K562 (cell line): ENCODE results near the gene PRSS23. TPM values are rescaled to one million over a fixed set of nuclear protein-coding genes. Genes with fewer than 3 reads are reported as not detected.

Source experiments
- ATAC-seq: fragments of 200-7000 bp; cut with Tn5 transposase; 3 replicates; pipeline ENCODE4 v1.9.1; 2020; ENCODE audit warnings: moderate library complexity
- BruUV-seq: library from RNA; stranded (reverse); fragments of 400-500 nt; replicated peaks from 2 replicates; lab custom pipeline; 2021; lab: Mats Ljungman, UMichigan
- CTCF ChIA-PET: fragments of 300-600 bp; formaldehyde crosslinking; extraction: SDS; loops from one replicate; lab custom pipeline; 2021; ENCODE audit warnings: low intra/inter-chr PET ratio; lab: Yijun Ruan, JAX
- POLR2A ChIA-PET: fragments of 300-600, 350-650 bp; sonication (Branson Sonifier 250); formaldehyde crosslinking; extraction: SDS; loops from one replicate; lab custom pipeline; 2021; ENCODE audit warnings: antibody characterized with exemption, inconsistent platforms; lab: Yijun Ruan, JAX
- DNase-seq, 4 experiments: peaks; one replicate each; pipeline versions ENCODE4 v3.0.0 to v3.0.0-alpha.2; 2011 to 2018; ENCODE audit warnings: low spot score in 3 of 4, mixed read lengths in 3 of 4; ENCODE audit errors: extremely low read depth in 1 of 4
- FAIRE-seq: peaks from 2 replicates; lab custom pipeline; 2011; peaks lifted over from hg19 to GRCh38; lab: Jason Lieb, UNC
- H2AFZ ChIP-seq: 2 replicates; pipeline ENCODE4 v1.6.0; 2011; ENCODE audit warnings: low read depth, low read length, control low read depth, inconsistent platforms
- H3K27ac ChIP-seq: fragments of 200-600 bp; 3 replicates; pipeline ENCODE4 v1.8.0; 2011; ENCODE audit warnings: low read depth, mild to moderate bottlenecking, control low read depth, inconsistent platforms, low read length, moderate library complexity, mixed read lengths; ENCODE audit errors: extremely low read depth
- H3K27me3 ChIP-seq, 2 experiments: fragments of 300-600 bp in 1 of 2; 2 replicates in 1 of 2; 3 replicates in 1 of 2; pipeline versions ENCODE4 v1.6.0 to v1.8.0; 2011; ENCODE audit warnings: inconsistent platforms in 2 of 2, low read length in 2 of 2, mild to moderate bottlenecking in 1 of 2, mixed read lengths in 1 of 2, moderate library complexity in 1 of 2; ENCODE audit not compliant: control insufficient read depth in 2 of 2, insufficient read depth in 2 of 2
- H3K36me3 ChIP-seq: fragments of 300-600 bp; 3 replicates; pipeline ENCODE4 v1.8.0; 2011; ENCODE audit warnings: mild to moderate bottlenecking, low read length, inconsistent platforms; ENCODE audit not compliant: control insufficient read depth, insufficient read depth
- H3K4me1 ChIP-seq, 2 experiments: fragments of 200-600 bp in 1 of 2; replicated peaks in 1 of 2; 2 replicates in 1 of 2; 3 replicates in 1 of 2; pipeline versions ENCODE4 v1.5.1 to v1.8.0; 2011; ENCODE audit warnings: inconsistent platforms in 2 of 2, low read length in 2 of 2, mild to moderate bottlenecking in 1 of 2, mixed read lengths in 1 of 2, moderate library complexity in 1 of 2; ENCODE audit not compliant: control insufficient read depth in 2 of 2, insufficient read depth in 2 of 2
- H3K4me2 ChIP-seq: 2 replicates; pipeline ENCODE4 v1.6.1; 2011; ENCODE audit warnings: low read length, control low read depth, inconsistent platforms, mixed read lengths; ENCODE audit not compliant: insufficient read depth
- H3K4me3 ChIP-seq: fragments of 200-600 bp; sonication (generic), shearing (Covaris generic); 2 replicates; pipeline ENCODE4 v1.5.1; 2016; ENCODE audit warnings: control low read depth, inconsistent platforms
- H3K79me2 ChIP-seq: fragments of 200-600 bp; 3 replicates; pipeline ENCODE4 v1.8.0; 2011; ENCODE audit warnings: low read length, inconsistent platforms; ENCODE audit not compliant: control insufficient read depth, insufficient read depth
- H3K9ac ChIP-seq, 2 experiments: 2 replicates each; pipeline versions ENCODE4 v1.6.0 to v1.6.1; 2011; ENCODE audit warnings: low read depth in 2 of 2, low read length in 2 of 2, control low read depth in 1 of 2, inconsistent platforms in 1 of 2, mild to moderate bottlenecking in 1 of 2, mixed read lengths in 1 of 2; ENCODE audit not compliant: insufficient read depth in 1 of 2
- H3K9me1 ChIP-seq: one replicate; pipeline ENCODE4 v1.6.0; 2011; ENCODE audit warnings: inconsistent platforms, mild to moderate bottlenecking, low read length, moderate library complexity; ENCODE audit not compliant: control insufficient read depth, insufficient read depth
- H3K9me3 ChIP-seq: replicated peaks from 2 replicates; pipeline ENCODE4 v1.5.1; 2011; ENCODE audit warnings: low read depth, low read length, inconsistent platforms; ENCODE audit not compliant: control insufficient read depth, insufficient read depth
- H4K20me1 ChIP-seq: replicated peaks from 2 replicates; pipeline ENCODE4 v1.6.1; 2011; ENCODE audit warnings: low read length, inconsistent platforms, mixed read lengths; ENCODE audit not compliant: control insufficient read depth, insufficient read depth
- ARNT ChIP-seq, 2 experiments: fragments of 450-650 bp; IDR thresholded peaks; 2 replicates each; pipeline ENCODE4 v1.6.1; 2016; ENCODE audit warnings: mild to moderate bottlenecking in 1 of 2
- CTCFL ChIP-seq: IDR thresholded peaks from 2 replicates; pipeline ENCODE4 v1.6.1; 2011; ENCODE audit warnings: borderline replicate concordance, low read depth, mild to moderate bottlenecking, moderate library complexity, low read length; ENCODE audit not compliant: insufficient read depth, poor library complexity, severe bottlenecking
- ETV5 ChIP-seq: sonication (generic); formaldehyde crosslinking; IDR thresholded peaks from 2 replicates; pipeline ENCODE4 v1.4.0; 2020; ENCODE audit warnings: low read depth, mild to moderate bottlenecking, missing genetic modification reagents
- HINFP ChIP-seq: fragments of 450-650 bp; conservative IDR thresholded peaks from 2 replicates; pipeline ENCODE4 v1.6.1; 2016; ENCODE audit warnings: missing genetic modification characterization, low read depth, mild to moderate bottlenecking, control low read depth, missing compliant biosample characterization
- HNRNPLL ChIP-seq: fragments of 200-400 bp; formaldehyde crosslinking; IDR thresholded peaks from 2 replicates; pipeline ENCODE4 v1.6.1; 2017; ENCODE audit warnings: low read length, low read depth, mild to moderate bottlenecking; ENCODE audit not compliant: poor library complexity, severe bottlenecking
- KLF6 ChIP-seq: fragments of 250-450 bp; sonication (Bioruptor Pico); IDR thresholded peaks from 2 replicates; pipeline ENCODE4 v1.4.0; 2020; ENCODE audit warnings: mild to moderate bottlenecking, moderate library complexity, borderline replicate concordance
- MYNN ChIP-seq, 2 experiments: sonication (generic); formaldehyde crosslinking in 1 of 2; IDR thresholded peaks; 2 replicates each; pipeline versions ENCODE4 v1.5.0 to v1.6.1; 2016 to 2020; ENCODE audit warnings: antibody characterized with exemption in 1 of 2, missing genetic modification reagents in 1 of 2
- RBM25 ChIP-seq: fragments of 200-400 bp; formaldehyde crosslinking; IDR thresholded peaks from 2 replicates; pipeline ENCODE4 v1.6.1; 2018; ENCODE audit warnings: low read length, low read depth, moderate library complexity; ENCODE audit not compliant: severe bottlenecking
- UBTF ChIP-seq, 2 experiments: IDR thresholded peaks; 2 replicates each; pipeline ENCODE4 v1.6.1; 2012; ENCODE audit warnings: improper control_type of control experiment in 2 of 2, low read depth in 2 of 2, low read length in 2 of 2, borderline replicate concordance in 1 of 2
- ZBTB43 ChIP-seq: sonication (generic); formaldehyde crosslinking; IDR thresholded peaks from 2 replicates; pipeline ENCODE4 v1.8.0; 2023; ENCODE audit warnings: mild to moderate bottlenecking, missing genetic modification reagents
- ZFPM2 ChIP-seq: fragments of 250-450 bp; sonication (Bioruptor Pico); IDR thresholded peaks from 2 replicates; pipeline ENCODE4 v1.5.1; 2022; ENCODE audit warnings: mild to moderate bottlenecking
- ZNF75A ChIP-seq: fragments of 450-650 bp; formaldehyde crosslinking; IDR thresholded peaks from 2 replicates; pipeline ENCODE4 v1.4.0; 2020; ENCODE audit warnings: mild to moderate bottlenecking
- ZNF79 ChIP-seq: fragments of 250-450 bp; sonication (Bioruptor Pico); IDR thresholded peaks from 2 replicates; pipeline ENCODE4 v1.4.0; 2020; ENCODE audit warnings: low read depth, mild to moderate bottlenecking, moderate library complexity
- whole genome bisulfite sequencing: fragments of 100-300 bp; shearing (Covaris generic); methylation state at CpG from one replicate; pipeline ENCODE4 v1.1.6; 2016; ENCODE audit warnings: low coverage, mixed read lengths; ENCODE audit not compliant: insufficient coverage; ENCODE audit errors: missing lambda C conversion rate; 5-methylcytosine and 5-hydroxymethylcytosine counted together
- in situ Hi-C: fragments of 300-500 bp; cut with MboI; formaldehyde crosslinking; loops from 4 replicates; pipeline ENCODE4 v1.15.0; 2018; ENCODE audit warnings: inconsistent platforms, mixed read lengths
- intact Hi-C: fragments of 100-400 bp; cut with micrococcal nuclease; formaldehyde crosslinking; loops from 2 replicates; pipeline ENCODE4 v1.14.2; 2022
- polyA plus RNA-seq, 8 experiments: library from polyadenylated mRNA; depleted of rRNA in 4 of 8; stranded (reverse) in 5 of 8; unstranded in 3 of 8; fragments of >200 nt; fragmentation: Nextera tagmentation in 2 of 8; fragmentation: Illumina TruSeq in 1 of 8; extraction: Ambion mirVana in 2 of 8; extraction: Trizol in 1 of 8; gene quantifications; 2 replicates each; pipeline versions ENCODE4 v1.2.1 to v1.2.3, GENCODE V29; 2011 to 2014; ENCODE audit warnings: inconsistent platforms in 1 of 8, missing spikeins in 1 of 8
- total RNA-seq, 7 experiments: library from RNA; depleted of rRNA in 6 of 7; stranded (reverse); fragments of >200 nt in 6 of 7; fragmentation: Illumina TruSeq in 2 of 7; extraction: Trizol in 2 of 7; gene quantifications; 2 replicates each; pipeline versions ENCODE4 v1.2.1 to v1.2.3, GENCODE V29; 2011 to 2021; ENCODE audit warnings: low replicate concordance in 1 of 7

The PRSS23 gene
- total and polyA plus RNA-seq, 9 of the 15 experiments (the other 6 are each of a cell fraction or from before 2014, with no cell fraction given): 0.04 to 0.51 (median 0.11) TPM; not detected in 2

GRCh38 chr11:86804951-86805350 is 4.6 kb downstream of the PRSS23 start:
- intact Hi-C loops: no loop called here
- ChIA-PET POLR2A (interaction anchor here (0.6 to 0.9 kb wide), 2 partner anchors 9 to 383 kb away, joined by 3 read pairs; no protein-coding TSS in a partner anchor), CTCF (no interaction called here)
- no peaks in the 10 kb centered on the region for H3K79me2 ChIP-seq
- H3K4me3 ChIP-seq: no peak overlapping the region
- H3K4me1 ChIP-seq: peaks cover 0 to 9% of the 10 kb centered on the region in 2 experiments; a peak in 2 of 5 replicates
- no peak overlapping the region for H2AFZ ChIP-seq
- no peaks in the 10 kb centered on the region for H4K20me1 ChIP-seq
- no peaks in the 10 kb centered on the region for H3K36me3 ChIP-seq
- DNase-seq (no peak), ATAC-seq (no peak), FAIRE-seq (no peak)
- WGBS: 0% methylated on average over 4 of the region's 4 CpGs
- no TSS peak for BruUV-seq
- H3K9me3 ChIP-seq: no peaks in the 10 kb centered on the region
- no peak overlapping the region for H3K27ac ChIP-seq
- H3K9ac ChIP-seq: no peak overlapping the region
- in situ Hi-C loops: no loop called here
- H3K27me3 ChIP-seq: peaks cover 13 to 28% of the 10 kb centered on the region in 2 experiments
- no peaks in the 10 kb centered on the region for H3K9me1 ChIP-seq
- H3K4me2 ChIP-seq: no peak overlapping the region
- no peak for TF ChIP-seq KLF6 (CRISPR knock-in tag)
- TF ChIP-seq MYNN (IDR thresholded peaks at IDR 0.05): no peak
- no peak for TF ChIP-seq MYNN (CRISPR knock-in tag; IDR thresholded peaks at IDR 0.05)
- TF ChIP-seq UBTF (IDR thresholded peaks at IDR 0.05; ENCODE audit: borderline replicate concordance in 1 of 2, low read depth in 2 of 2, low read length in 2 of 2): no peak
- no peak for TF ChIP-seq ARNT (IDR thresholded peaks at IDR 0.05)
- TF ChIP-seq ZBTB43: no peak
- no peak for TF ChIP-seq ZNF79 (CRISPR knock-in tag)
- no peak for TF ChIP-seq CTCFL
- TF ChIP-seq ZFPM2 (CRISPR knock-in tag): no peak
- no peak for TF ChIP-seq HINFP (tag)
- TF ChIP-seq RBM25: no peak
- no peak for TF ChIP-seq HNRNPLL
- TF ChIP-seq ZNF75A (CRISPR knock-in tag): no peak
- no peak for TF ChIP-seq ETV5 (CRISPR knock-in tag)
